DMS53 treated with DMSO at 0.1 percent for 48 hours (cell line): Measurements from ENCODE around the gene OPRM1.

ENCODE experiments used
- DNase-seq: peaks from one replicate; lab custom pipeline; 2025; ENCODE audit not compliant: unreplicated experiment; lab: John Stamatoyannopoulos, UW

OPRM1 gene

GRCh38 chr6:154080461-154081189 is 41.6 kb downstream of the OPRM1 start:
- DNase-seq: no peak

- no peak for DNase-seq
These were observed 47.5 kb downstream of the OPRM1 start for GRCh38 chr6:154086510-154086909.

GRCh38 chr6:154092326-154092962 is 53.4 kb downstream of the OPRM1 start:
- no peak for DNase-seq

- DNase-seq: no peak
These were observed 54.4 kb downstream of the OPRM1 start for GRCh38 chr6:154093231-154094044.

- DNase-seq: no peak
These were observed 56.5 kb downstream of the OPRM1 start for GRCh38 chr6:154095571-154095970.

GRCh38 chr6:154096316-154096715 is 57.3 kb downstream of the OPRM1 start:
- no peak for DNase-seq

GRCh38 chr6:154096834-154097233 is 57.8 kb downstream of the OPRM1 start:
- DNase-seq: no peak

GRCh38 chr6:154099211-154099610 is 60.2 kb downstream of the OPRM1 start:
- DNase-seq: no peak

- DNase-seq: no peak
These were observed 67.2 kb downstream of the OPRM1 start for GRCh38 chr6:154106251-154106650.

GRCh38 chr6:154111025-154111424 is 72.0 kb downstream of the OPRM1 start:
- DNase-seq: no peak

- no peak for DNase-seq
These were observed 73.3 kb downstream of the OPRM1 start for GRCh38 chr6:154112181-154112809.

GRCh38 chr6:154113392-154113791 is 74.4 kb downstream of the OPRM1 start:
- DNase-seq: no peak

- DNase-seq: no peak
These were observed 78.4 kb downstream of the OPRM1 start for GRCh38 chr6:154117485-154117884.

- no peak for DNase-seq
These were observed 83.3 kb downstream of the OPRM1 start for GRCh38 chr6:154122195-154122925.

- no peak for DNase-seq
These were observed 84.3 kb downstream of the OPRM1 start for GRCh38 chr6:154123155-154123956.

GRCh38 chr6:154125421-154125820 is 86.4 kb downstream of the OPRM1 start:
- no peak for DNase-seq

- no peak for DNase-seq
These were observed 88.6 kb downstream of the OPRM1 start for GRCh38 chr6:154127657-154128056.

GRCh38 chr6:154134471-154135147 is 95.6 kb downstream of the OPRM1 start:
- no peak for DNase-seq

- DNase-seq: no peak
These were observed 99.8 kb downstream of the OPRM1 start for GRCh38 chr6:154138793-154139192.
